ENCODE measurements around the gene TECRL. TPM values are rescaled to one million over a fixed set of nuclear protein-coding genes. Genes with fewer than 3 reads are reported as not detected.

Gene TECRL
- total RNA-seq, 1 experiment from 2014 or later = not detected

DNA sequence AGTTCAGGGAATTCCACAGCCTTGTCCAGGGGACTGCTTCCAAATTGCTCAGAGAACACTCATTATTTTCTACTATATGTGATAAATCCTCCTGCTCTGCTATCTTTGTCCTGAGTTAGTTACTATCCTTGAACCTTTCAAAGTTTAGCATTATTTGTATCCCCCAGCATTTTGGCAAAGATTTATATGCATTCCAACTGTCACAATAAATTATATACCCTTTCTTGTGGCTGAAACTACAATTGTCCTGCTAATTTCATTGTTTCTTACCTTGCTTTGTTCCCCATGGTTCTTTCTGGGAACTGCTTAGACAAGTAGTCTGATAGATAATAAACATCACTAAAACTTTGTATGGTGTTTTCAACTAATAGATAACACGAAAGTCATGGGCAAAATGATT lies 40.5 kb downstream of the TECRL start:
- Histone ChIP-seq H3K4me2 (no peak overlapping the region), H3K36me3 (ENCODE audit: low read depth) (no peaks in the 10 kb centered on the region), H4K20me1 (ENCODE audit: insufficient read depth) (no peaks in the 10 kb centered on the region), H3K9me2 (ENCODE audit: insufficient read depth) (no peaks in the 10 kb centered on the region), H3K79me2 (ENCODE audit: low read depth) (no peaks in the 10 kb centered on the region), H3K4me1 (replicated peaks; ENCODE audit: insufficient read depth) (no peaks in the 10 kb centered on the region), H3K27ac (no peak overlapping the region), H2AFZ (no peak overlapping the region), H3K4me3 (no peak overlapping the region), H3F3A (ENCODE audit: insufficient read depth, low read depth) (no peaks in the 10 kb centered on the region), H3K27me3 (ENCODE audit: insufficient read depth, low read depth) (no peaks in the 10 kb centered on the region), H3K9me3 (ENCODE audit: insufficient read depth, low read depth) (no peaks in the 10 kb centered on the region)
- no peak for DNase-seq
- intact Hi-C loops (cut with micrococcal nuclease; ENCODE audit: unreplicated experiment) = no loop called here
- ChIA-PET POLR2A (ENCODE audit: unreplicated experiment) (no interaction called here), CTCF (no interaction called here)
- no TSS peak for BruUV-seq (replicated peaks)
- no peak for TF ChIP-seq EZH2 (IDR thresholded peaks at IDR 0.05; ENCODE audit: low read depth)
- TF ChIP-seq, protein P1, sequence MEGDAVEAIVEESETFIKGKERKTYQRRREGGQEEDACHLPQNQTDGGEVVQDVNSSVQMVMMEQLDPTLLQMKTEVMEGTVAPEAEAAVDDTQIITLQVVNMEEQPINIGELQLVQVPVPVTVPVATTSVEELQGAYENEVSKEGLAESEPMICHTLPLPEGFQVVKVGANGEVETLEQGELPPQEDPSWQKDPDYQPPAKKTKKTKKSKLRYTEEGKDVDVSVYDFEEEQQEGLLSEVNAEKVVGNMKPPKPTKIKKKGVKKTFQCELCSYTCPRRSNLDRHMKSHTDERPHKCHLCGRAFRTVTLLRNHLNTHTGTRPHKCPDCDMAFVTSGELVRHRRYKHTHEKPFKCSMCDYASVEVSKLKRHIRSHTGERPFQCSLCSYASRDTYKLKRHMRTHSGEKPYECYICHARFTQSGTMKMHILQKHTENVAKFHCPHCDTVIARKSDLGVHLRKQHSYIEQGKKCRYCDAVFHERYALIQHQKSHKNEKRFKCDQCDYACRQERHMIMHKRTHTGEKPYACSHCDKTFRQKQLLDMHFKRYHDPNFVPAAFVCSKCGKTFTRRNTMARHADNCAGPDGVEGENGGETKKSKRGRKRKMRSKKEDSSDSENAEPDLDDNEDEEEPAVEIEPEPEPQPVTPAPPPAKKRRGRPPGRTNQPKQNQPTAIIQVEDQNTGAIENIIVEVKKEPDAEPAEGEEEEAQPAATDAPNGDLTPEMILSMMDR (conservative IDR thresholded peaks at IDR 0.05) = no peak

DNA sequence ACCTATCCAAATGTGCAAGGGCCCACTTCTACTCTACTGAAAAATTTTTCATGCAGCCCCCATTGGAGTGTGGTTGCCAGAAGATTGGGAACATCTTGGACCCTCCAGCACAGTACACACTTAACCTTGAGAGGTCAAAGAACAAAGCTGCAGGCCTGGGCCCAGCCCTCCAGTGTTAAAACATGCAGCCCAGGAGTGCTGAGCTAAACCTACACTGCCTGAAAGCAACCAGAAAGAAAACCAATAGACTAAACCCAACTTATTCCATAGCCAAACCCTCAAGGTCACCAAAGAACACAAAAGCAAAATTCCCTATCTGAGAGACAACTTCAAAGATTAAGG lies 47.9 kb downstream of the TECRL start:
- CTCF ChIA-PET = no interaction called here
- no peak overlapping the region for H3K4me3 ChIP-seq
- H3K27ac ChIP-seq = no peak overlapping the region
- no peaks in the 10 kb centered on the region for H3K27me3 ChIP-seq (ENCODE audit: insufficient read depth, low read depth)
- no peaks in the 10 kb centered on the region for H3K9me2 ChIP-seq (ENCODE audit: insufficient read depth)
- no peaks in the 10 kb centered on the region for H3K9me3 ChIP-seq (ENCODE audit: insufficient read depth, low read depth)
- H3K4me2 ChIP-seq = no peak overlapping the region
- no peaks in the 10 kb centered on the region for H4K20me1 ChIP-seq (ENCODE audit: insufficient read depth)
- no peaks in the 10 kb centered on the region for H3K36me3 ChIP-seq (ENCODE audit: low read depth)
- H3K4me1 ChIP-seq (replicated peaks; ENCODE audit: insufficient read depth) = no peaks in the 10 kb centered on the region
- intact Hi-C loops (cut with micrococcal nuclease; ENCODE audit: unreplicated experiment) = no loop called here
- H2AFZ ChIP-seq = no peak overlapping the region
- no peak for DNase-seq
- POLR2A ChIA-PET (ENCODE audit: unreplicated experiment) = no interaction called here
- no peaks in the 10 kb centered on the region for H3F3A ChIP-seq (ENCODE audit: insufficient read depth, low read depth)
- no TSS peak for BruUV-seq (replicated peaks)
- TF ChIP-seq, protein P1 (conservative IDR thresholded peaks at IDR 0.05) = no peak
- TF ChIP-seq EZH2 (IDR thresholded peaks at IDR 0.05; ENCODE audit: low read depth) = no peak
- H3K79me2 ChIP-seq (ENCODE audit: low read depth) = no peaks in the 10 kb centered on the region

DNA sequence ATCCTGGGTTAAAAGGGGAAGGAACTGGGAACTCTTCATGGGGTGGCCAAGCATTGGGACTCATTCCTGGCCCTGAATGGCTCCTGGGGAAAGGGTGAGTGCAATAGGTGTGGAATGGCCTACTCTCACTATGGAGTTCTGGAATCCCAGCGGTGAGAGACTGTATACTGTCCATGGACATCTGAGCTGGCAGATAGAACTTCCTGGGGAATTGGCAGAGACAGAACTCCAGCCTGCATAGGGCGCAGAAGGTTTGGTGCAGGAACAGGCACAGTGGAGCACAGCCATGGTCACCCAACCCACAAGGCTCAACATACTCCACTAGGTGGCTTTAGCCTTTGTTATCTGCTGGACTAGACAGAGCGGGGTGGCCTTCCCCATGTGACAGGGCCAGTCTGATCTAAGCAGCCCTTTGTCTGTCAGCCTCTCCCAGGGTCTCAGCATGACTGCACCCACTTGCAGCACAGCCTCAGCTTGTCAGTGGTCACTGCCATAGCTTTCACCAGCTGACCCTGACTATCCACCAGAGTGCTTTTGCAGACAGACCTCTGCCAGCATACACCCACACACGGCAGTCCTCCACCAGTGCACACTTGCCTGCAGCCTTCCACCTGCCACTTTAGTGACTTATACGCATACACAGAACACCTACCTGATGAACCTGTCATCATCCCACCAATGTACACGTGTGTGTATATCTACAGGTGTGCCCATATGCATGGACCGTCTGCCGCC lies 48.4 kb downstream of the TECRL start:
- Histone ChIP-seq H4K20me1 (ENCODE audit: insufficient read depth) (no peaks in the 10 kb centered on the region), H3K9me3 (ENCODE audit: insufficient read depth, low read depth) (no peaks in the 10 kb centered on the region), H3K27me3 (ENCODE audit: insufficient read depth, low read depth) (no peaks in the 10 kb centered on the region), H3K79me2 (ENCODE audit: low read depth) (no peaks in the 10 kb centered on the region), H3K36me3 (ENCODE audit: low read depth) (no peaks in the 10 kb centered on the region), H3K4me2 (no peak overlapping the region), H3F3A (ENCODE audit: insufficient read depth, low read depth) (no peaks in the 10 kb centered on the region), H3K4me3 (no peak overlapping the region), H3K9me2 (ENCODE audit: insufficient read depth) (no peaks in the 10 kb centered on the region), H3K27ac (no peak overlapping the region), H3K4me1 (replicated peaks; ENCODE audit: insufficient read depth) (no peaks in the 10 kb centered on the region), H2AFZ (no peak overlapping the region)
- DNase-seq = no peak
- intact Hi-C loops (cut with micrococcal nuclease; ENCODE audit: unreplicated experiment) = no loop called here
- POLR2A ChIA-PET (ENCODE audit: unreplicated experiment) = no interaction called here
- CTCF ChIA-PET = no interaction called here
- TF ChIP-seq, protein P1 (conservative IDR thresholded peaks at IDR 0.05) = no peak
- no peak for TF ChIP-seq EZH2 (IDR thresholded peaks at IDR 0.05; ENCODE audit: low read depth)
- no TSS peak for BruUV-seq (replicated peaks)
